Measurements from ENCODE around the gene CST1.
"Not testable (repeated sequence)": the region's sequence is repeated elsewhere in the genome, so short reads cannot be mapped to it uniquely, and the experiment has no call there.

Gene CST1

DNA sequence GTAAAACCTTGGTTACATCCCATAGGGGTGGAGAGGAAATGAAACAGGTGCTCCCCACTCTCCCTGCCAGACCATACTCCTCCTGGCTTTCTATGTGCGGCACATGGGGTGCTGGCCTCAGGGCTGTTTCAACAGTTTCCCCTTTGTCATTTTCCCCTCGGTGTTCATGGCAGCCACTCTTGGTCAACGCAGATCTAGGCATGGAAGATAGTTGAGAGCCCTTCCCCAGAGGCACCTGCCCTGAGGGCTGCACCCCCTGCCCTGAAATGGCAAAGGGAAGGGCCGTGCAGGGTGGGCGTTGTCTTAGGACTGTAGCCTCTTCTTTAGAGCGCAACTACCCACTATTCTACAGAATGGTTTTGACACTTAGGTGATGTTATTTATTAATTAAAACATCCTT lies 4.4 kb downstream of the CST1 start:
- Histone ChIP-seq H3K27me3 (ENCODE audit: control insufficient read depth in 2 of 2, insufficient read depth in 2 of 2, low read length in 2 of 2) (no peaks in the 10 kb centered on the region), H3K4me3 (ENCODE audit: low read length in 2 of 2) (no peak overlapping the region), H3K9ac (ENCODE audit: low read depth in 1 of 2, low read length in 2 of 2) (no peak overlapping the region), H3K9me3 (ENCODE audit: control insufficient read depth in 2 of 2, low read length in 2 of 2) (no peaks in the 10 kb centered on the region), H3K36me3 (ENCODE audit: control insufficient read depth in 2 of 2, insufficient read depth in 2 of 2, low read length in 2 of 2) (no peaks in the 10 kb centered on the region), H3K27ac (ENCODE audit: low read depth in 2 of 2, low read length in 2 of 2) (no peak overlapping the region), H3K4me1 (ENCODE audit: control insufficient read depth in 2 of 2, insufficient read depth in 2 of 2, low read length in 2 of 2) (no peaks in the 10 kb centered on the region)

DNA sequence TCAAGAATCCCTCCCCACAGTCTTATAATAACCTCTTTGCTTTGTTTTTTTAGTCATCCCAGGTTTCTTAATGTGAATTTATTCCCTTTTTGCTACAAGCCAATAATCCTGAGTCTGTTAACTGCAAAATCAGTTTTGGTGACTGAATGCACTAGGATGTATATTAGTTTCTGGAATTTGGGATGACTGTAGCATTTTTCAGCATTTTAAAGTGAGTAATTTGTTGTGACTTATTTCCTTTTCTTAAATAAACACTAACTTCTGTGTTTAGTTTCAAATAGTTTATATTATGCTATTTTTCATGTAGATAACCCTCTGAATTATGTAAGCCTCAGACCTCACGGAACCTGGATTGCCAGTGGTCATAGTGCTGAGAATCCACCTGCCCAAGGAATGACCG lies 5.5 kb downstream of the CST1 start:
- H3K4me1 ChIP-seq (ENCODE audit: control insufficient read depth in 2 of 2, insufficient read depth in 2 of 2, low read length in 2 of 2), result no peaks in the 10 kb centered on the region
- H3K27me3 ChIP-seq (ENCODE audit: control insufficient read depth in 2 of 2, insufficient read depth in 2 of 2, low read length in 2 of 2), result no peaks in the 10 kb centered on the region
- H3K9ac ChIP-seq (ENCODE audit: low read depth in 1 of 2, low read length in 2 of 2), result no peak overlapping the region

DNA sequence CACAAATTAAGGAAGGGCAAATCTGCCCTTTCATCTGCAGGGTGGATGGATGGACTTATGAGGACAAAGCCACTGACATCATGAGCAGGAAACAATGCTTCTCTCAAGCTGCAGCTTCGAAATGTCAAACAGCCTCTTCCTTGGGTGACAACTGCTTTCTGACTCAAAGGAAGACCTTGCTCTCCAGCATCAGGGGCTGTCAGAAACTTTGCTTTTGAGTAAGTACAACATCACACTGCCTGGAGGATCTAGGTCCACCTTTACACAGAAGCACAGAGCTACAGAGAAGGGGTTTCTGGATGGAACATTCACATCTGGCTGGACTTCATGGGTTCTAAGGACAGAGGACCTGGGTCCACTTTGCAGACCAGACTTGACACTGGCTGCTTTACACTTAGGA lies 5.9 kb downstream of the CST1 start:
- no peak overlapping the region for H3K9ac ChIP-seq (ENCODE audit: low read depth in 1 of 2, low read length in 2 of 2)
- H3K9me3 ChIP-seq (ENCODE audit: control insufficient read depth in 2 of 2, low read length in 2 of 2), result no peaks in the 10 kb centered on the region
- H3K4me1 ChIP-seq (ENCODE audit: control insufficient read depth in 2 of 2, insufficient read depth in 2 of 2, low read length in 2 of 2), result no peaks in the 10 kb centered on the region
- H3K27ac ChIP-seq (ENCODE audit: low read depth in 2 of 2, low read length in 2 of 2), result no peak overlapping the region
- H3K4me3 ChIP-seq (ENCODE audit: low read length in 2 of 2), result no peak overlapping the region
- no peaks in the 10 kb centered on the region for H3K36me3 ChIP-seq (ENCODE audit: control insufficient read depth in 2 of 2, insufficient read depth in 2 of 2, low read length in 2 of 2)
- H3K27me3 ChIP-seq (ENCODE audit: control insufficient read depth in 2 of 2, insufficient read depth in 2 of 2, low read length in 2 of 2), result no peaks in the 10 kb centered on the region

More for the DNA sequence above, 5.5 kb downstream of the CST1 start:
- no peaks in the 10 kb centered on the region for H3K36me3 ChIP-seq (ENCODE audit: control insufficient read depth in 2 of 2, insufficient read depth in 2 of 2, low read length in 2 of 2)
- no peak overlapping the region for H3K4me3 ChIP-seq (ENCODE audit: low read length in 2 of 2)
- H3K27ac ChIP-seq (ENCODE audit: low read depth in 2 of 2, low read length in 2 of 2), result no peak overlapping the region
- no peaks in the 10 kb centered on the region for H3K9me3 ChIP-seq (ENCODE audit: control insufficient read depth in 2 of 2, low read length in 2 of 2)

DNA sequence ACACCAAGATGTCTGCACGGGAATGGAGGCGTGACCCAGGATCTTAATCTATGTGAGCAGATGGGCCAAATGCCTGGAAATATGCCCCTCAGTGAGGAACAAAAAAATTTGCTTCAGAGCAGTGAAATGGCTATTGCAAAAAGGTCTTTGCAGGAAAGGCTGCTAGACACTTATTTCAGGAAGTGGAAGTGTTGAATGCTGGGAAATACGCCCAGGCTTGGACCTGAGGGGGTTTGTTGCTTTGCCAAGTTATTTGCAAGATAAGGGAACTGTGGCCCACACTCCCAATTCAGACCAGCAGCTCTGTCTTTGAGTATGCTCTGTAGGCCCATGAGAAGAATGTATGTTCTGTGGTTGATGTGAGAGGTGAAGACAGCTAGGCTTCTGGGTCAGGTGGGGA lies 15.3 kb downstream of the CST1 start:
- not testable (repeated sequence) for H3K4me1 ChIP-seq (ENCODE audit: control insufficient read depth in 2 of 2, insufficient read depth in 2 of 2, low read length in 2 of 2); H3K27ac ChIP-seq (ENCODE audit: low read depth in 2 of 2, low read length in 2 of 2); H3K9me3 ChIP-seq (ENCODE audit: control insufficient read depth in 2 of 2, low read length in 2 of 2); H3K36me3 ChIP-seq (ENCODE audit: control insufficient read depth in 2 of 2, insufficient read depth in 2 of 2, low read length in 2 of 2); H3K27me3 ChIP-seq (ENCODE audit: control insufficient read depth in 2 of 2, insufficient read depth in 2 of 2, low read length in 2 of 2); H3K9ac ChIP-seq (ENCODE audit: low read depth in 1 of 2, low read length in 2 of 2); H3K4me3 ChIP-seq (ENCODE audit: low read length in 2 of 2)

DNA sequence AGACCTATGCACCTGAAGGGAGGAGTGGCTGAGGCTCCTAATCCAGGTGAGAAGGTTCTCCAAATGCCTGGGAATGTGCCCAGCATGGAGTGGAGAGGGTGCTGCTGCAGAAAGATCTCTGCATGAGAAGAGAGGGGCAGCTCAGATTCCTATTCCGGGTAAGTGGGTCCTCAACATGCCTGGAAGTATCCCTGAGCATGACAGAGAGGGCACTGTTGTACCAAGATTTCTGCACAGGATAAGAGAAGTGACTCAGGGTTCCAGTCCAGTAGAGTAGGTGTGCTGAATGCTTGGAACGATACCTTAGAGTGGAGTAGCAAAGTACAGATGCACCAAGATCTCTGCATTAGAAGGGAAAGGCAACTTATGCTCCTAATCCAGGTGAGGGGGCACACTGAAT lies 15.8 kb downstream of the CST1 start:
- not testable (repeated sequence) for H3K4me1 ChIP-seq (ENCODE audit: control insufficient read depth in 2 of 2, insufficient read depth in 2 of 2, low read length in 2 of 2); H3K9me3 ChIP-seq (ENCODE audit: control insufficient read depth in 2 of 2, low read length in 2 of 2); H3K27me3 ChIP-seq (ENCODE audit: control insufficient read depth in 2 of 2, insufficient read depth in 2 of 2, low read length in 2 of 2); H3K36me3 ChIP-seq (ENCODE audit: control insufficient read depth in 2 of 2, insufficient read depth in 2 of 2, low read length in 2 of 2); H3K27ac ChIP-seq (ENCODE audit: low read depth in 2 of 2, low read length in 2 of 2); H3K4me3 ChIP-seq (ENCODE audit: low read length in 2 of 2); H3K9ac ChIP-seq (ENCODE audit: low read depth in 1 of 2, low read length in 2 of 2)

DNA sequence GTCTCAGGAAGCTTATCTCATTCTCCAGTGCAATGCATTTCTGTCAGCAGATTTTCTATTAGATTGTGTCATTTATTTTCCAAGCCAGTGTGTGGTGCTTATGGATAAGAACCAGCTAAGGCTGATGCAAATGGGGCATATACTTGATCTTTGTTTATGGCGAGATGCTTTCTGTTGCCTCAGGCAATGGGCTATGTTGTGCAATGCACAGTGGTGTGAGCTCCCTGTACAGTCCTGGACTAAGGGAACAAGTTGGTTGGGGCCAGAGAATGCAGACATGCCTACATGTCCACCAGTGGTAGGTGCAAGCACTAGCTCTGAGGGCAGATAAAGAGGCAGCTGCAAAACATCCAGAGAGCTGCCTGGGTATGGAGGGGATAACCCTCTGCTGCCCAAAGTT lies 16.3 kb downstream of the CST1 start:
- not testable (repeated sequence) for H3K9me3 ChIP-seq (ENCODE audit: control insufficient read depth in 2 of 2, low read length in 2 of 2); H3K4me3 ChIP-seq (ENCODE audit: low read length in 2 of 2); H3K4me1 ChIP-seq (ENCODE audit: control insufficient read depth in 2 of 2, insufficient read depth in 2 of 2, low read length in 2 of 2); H3K9ac ChIP-seq (ENCODE audit: low read depth in 1 of 2, low read length in 2 of 2); H3K27me3 ChIP-seq (ENCODE audit: control insufficient read depth in 2 of 2, insufficient read depth in 2 of 2, low read length in 2 of 2); H3K36me3 ChIP-seq (ENCODE audit: control insufficient read depth in 2 of 2, insufficient read depth in 2 of 2, low read length in 2 of 2); H3K27ac ChIP-seq (ENCODE audit: low read depth in 2 of 2, low read length in 2 of 2)

DNA sequence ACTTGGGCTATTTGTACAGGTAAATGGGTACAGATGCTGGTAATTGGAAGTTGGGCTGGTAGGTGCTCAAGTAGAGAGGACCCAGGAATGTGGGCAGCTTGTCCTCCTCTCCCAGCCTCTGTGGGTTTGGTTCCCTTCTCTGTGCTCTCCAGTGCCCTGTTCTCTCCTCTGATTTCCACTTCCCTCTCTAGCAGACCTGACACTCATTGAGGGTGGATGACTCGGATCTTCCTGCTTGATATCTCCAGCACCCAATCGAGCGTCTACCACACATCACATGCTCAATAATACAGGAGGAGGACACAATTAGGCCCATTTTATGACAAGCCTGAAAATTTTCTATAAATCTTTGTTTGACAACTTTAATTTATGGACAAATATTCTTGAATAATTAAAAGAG lies 23.7 kb downstream of the CST1 start:
- H3K27me3 ChIP-seq (ENCODE audit: control insufficient read depth in 2 of 2, insufficient read depth in 2 of 2, low read length in 2 of 2), result no peaks in the 10 kb centered on the region
- H3K9me3 ChIP-seq (ENCODE audit: control insufficient read depth in 2 of 2, low read length in 2 of 2), result no peaks in the 10 kb centered on the region
- H3K9ac ChIP-seq (ENCODE audit: low read depth in 1 of 2, low read length in 2 of 2), result no peak overlapping the region
- no peak overlapping the region for H3K4me3 ChIP-seq (ENCODE audit: low read length in 2 of 2)
- no peaks in the 10 kb centered on the region for H3K36me3 ChIP-seq (ENCODE audit: control insufficient read depth in 2 of 2, insufficient read depth in 2 of 2, low read length in 2 of 2)
- no peaks in the 10 kb centered on the region for H3K4me1 ChIP-seq (ENCODE audit: control insufficient read depth in 2 of 2, insufficient read depth in 2 of 2, low read length in 2 of 2)
- no peak overlapping the region for H3K27ac ChIP-seq (ENCODE audit: low read depth in 2 of 2, low read length in 2 of 2)

DNA sequence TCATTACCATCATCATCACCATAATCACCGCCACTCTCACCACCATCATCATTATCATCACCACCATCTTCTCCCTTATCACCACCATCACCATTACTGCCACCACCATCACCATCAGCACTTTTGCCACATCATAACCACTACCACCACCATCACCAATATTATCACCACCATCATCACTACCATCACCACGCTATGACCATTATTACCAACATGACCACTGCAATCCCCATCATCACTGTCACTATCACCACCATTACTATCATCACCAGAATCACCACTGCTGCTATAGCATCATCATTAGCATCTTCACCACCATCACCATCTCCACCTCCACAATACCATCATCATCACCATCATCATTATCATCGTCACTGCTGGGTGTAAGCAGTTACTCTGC lies 25.6 kb downstream of the CST1 start:
- Histone ChIP-seq H3K4me3 (ENCODE audit: low read length in 2 of 2) (no peak overlapping the region), H3K4me1 (ENCODE audit: control insufficient read depth in 2 of 2, insufficient read depth in 2 of 2, low read length in 2 of 2) (no peaks in the 10 kb centered on the region), H3K9ac (ENCODE audit: low read depth in 1 of 2, low read length in 2 of 2) (no peak overlapping the region), H3K27ac (ENCODE audit: low read depth in 2 of 2, low read length in 2 of 2) (no peak overlapping the region), H3K36me3 (ENCODE audit: control insufficient read depth in 2 of 2, insufficient read depth in 2 of 2, low read length in 2 of 2) (no peaks in the 10 kb centered on the region), H3K9me3 (ENCODE audit: control insufficient read depth in 2 of 2, low read length in 2 of 2) (no peaks in the 10 kb centered on the region), H3K27me3 (ENCODE audit: control insufficient read depth in 2 of 2, insufficient read depth in 2 of 2, low read length in 2 of 2) (no peaks in the 10 kb centered on the region)

DNA sequence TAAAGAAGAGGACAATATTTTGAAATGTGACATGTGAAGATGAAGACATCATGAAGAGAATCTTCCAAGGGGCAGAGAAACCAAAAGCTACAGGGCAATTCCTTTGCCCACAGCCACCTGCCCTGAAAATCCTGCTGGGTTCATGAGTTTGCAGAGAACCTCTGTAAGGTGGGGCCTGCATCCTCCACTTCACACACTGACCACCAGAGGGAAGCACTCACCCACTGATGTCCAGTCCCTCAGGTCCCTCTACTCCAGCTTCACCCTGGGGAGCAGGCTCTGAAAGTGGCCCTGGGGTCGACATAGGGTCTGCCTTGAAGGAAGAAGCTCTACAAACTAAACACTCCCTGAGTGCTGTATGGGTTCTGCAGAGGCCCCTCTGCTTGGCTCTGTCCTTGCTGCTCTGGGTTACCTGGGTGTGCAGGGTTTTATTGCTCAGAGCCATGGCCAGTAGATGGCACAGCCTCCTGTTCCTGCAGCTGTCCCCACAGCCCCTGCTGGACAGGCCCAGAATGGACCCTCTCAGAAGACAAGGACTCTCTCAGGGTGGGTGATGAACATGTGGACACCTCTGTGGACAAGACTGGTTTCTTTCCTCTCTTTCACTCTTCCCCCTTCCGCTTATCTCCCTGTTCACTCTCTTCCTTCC lies 27.0 kb downstream of the CST1 start:
- not testable (repeated sequence) for H3K9ac ChIP-seq (ENCODE audit: low read depth in 1 of 2, low read length in 2 of 2); H3K27ac ChIP-seq (ENCODE audit: low read depth in 2 of 2, low read length in 2 of 2); H3K27me3 ChIP-seq (ENCODE audit: control insufficient read depth in 2 of 2, insufficient read depth in 2 of 2, low read length in 2 of 2); H3K9me3 ChIP-seq (ENCODE audit: control insufficient read depth in 2 of 2, low read length in 2 of 2); H3K4me3 ChIP-seq (ENCODE audit: low read length in 2 of 2); H3K36me3 ChIP-seq (ENCODE audit: control insufficient read depth in 2 of 2, insufficient read depth in 2 of 2, low read length in 2 of 2); H3K4me1 ChIP-seq (ENCODE audit: control insufficient read depth in 2 of 2, insufficient read depth in 2 of 2, low read length in 2 of 2)

DNA sequence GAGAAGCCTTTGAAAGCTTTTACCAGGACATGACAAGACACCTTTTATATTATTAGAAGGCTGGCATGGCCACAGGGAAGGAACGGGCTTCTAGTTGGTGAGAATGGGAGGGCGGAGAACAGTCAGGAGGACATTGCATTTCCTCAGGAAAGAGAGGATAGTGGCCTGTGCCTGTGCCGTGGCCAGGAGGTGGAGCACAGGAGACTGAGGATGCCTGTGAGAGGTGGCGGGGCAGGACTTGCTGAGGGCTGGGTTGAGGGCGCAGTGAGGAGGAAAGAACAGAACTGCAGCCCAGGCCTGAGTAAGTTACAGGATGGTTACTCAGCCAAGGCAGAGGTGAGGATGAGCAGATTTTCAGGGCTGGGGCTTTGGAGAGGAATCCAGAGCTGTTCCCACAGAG lies 27.9 kb downstream of the CST1 start:
- H3K9ac ChIP-seq (ENCODE audit: low read depth in 1 of 2, low read length in 2 of 2); H3K4me1 ChIP-seq (ENCODE audit: control insufficient read depth in 2 of 2, insufficient read depth in 2 of 2, low read length in 2 of 2); H3K27me3 ChIP-seq (ENCODE audit: control insufficient read depth in 2 of 2, insufficient read depth in 2 of 2, low read length in 2 of 2); H3K36me3 ChIP-seq (ENCODE audit: control insufficient read depth in 2 of 2, insufficient read depth in 2 of 2, low read length in 2 of 2); H3K27ac ChIP-seq (ENCODE audit: low read depth in 2 of 2, low read length in 2 of 2); H3K9me3 ChIP-seq (ENCODE audit: control insufficient read depth in 2 of 2, low read length in 2 of 2); H3K4me3 ChIP-seq (ENCODE audit: low read length in 2 of 2): not testable (repeated sequence)

DNA sequence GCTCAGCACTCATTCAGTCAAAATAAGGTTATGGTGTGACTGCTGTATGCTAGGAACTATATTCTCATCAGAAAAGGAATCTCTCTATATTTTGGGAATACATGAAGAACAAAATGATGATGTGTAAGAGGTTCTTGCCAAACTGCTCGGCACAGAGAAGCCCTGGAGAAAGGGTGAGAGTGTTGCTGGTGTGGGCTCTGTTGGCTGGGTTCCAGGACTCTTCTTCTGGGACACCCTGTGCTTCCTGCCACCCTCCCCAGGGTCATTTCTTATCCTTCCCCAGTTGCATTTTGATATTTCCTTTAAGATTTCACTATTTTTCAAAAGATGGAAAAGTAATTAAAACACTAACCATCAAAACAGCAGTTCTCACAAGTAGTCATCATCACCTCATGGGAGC lies 28.8 kb downstream of the CST1 start:
- Histone ChIP-seq H3K4me1 (ENCODE audit: control insufficient read depth in 2 of 2, insufficient read depth in 2 of 2, low read length in 2 of 2) (no peaks in the 10 kb centered on the region), H3K36me3 (ENCODE audit: control insufficient read depth in 2 of 2, insufficient read depth in 2 of 2, low read length in 2 of 2) (no peaks in the 10 kb centered on the region), H3K27ac (ENCODE audit: low read depth in 2 of 2, low read length in 2 of 2) (no peak overlapping the region), H3K9ac (ENCODE audit: low read depth in 1 of 2, low read length in 2 of 2) (no peak overlapping the region), H3K9me3 (ENCODE audit: control insufficient read depth in 2 of 2, low read length in 2 of 2) (no peaks in the 10 kb centered on the region), H3K4me3 (ENCODE audit: low read length in 2 of 2) (no peak overlapping the region), H3K27me3 (ENCODE audit: control insufficient read depth in 2 of 2, insufficient read depth in 2 of 2, low read length in 2 of 2) (no peaks in the 10 kb centered on the region)
